Effector CD4-positive, alpha-beta T cell (primary cell): Measurements from ENCODE around the gene GTPBP4.

Experiments used
- DNase-seq: peaks from one replicate; pipeline ENCODE4 v3.0.0-alpha.2; 2020

GTPBP4 gene

GRCh38 chr10:968546-969199 lies 19.6 kb upstream of the GTPBP4 start:
- DNase-seq: no peak

DNA sequence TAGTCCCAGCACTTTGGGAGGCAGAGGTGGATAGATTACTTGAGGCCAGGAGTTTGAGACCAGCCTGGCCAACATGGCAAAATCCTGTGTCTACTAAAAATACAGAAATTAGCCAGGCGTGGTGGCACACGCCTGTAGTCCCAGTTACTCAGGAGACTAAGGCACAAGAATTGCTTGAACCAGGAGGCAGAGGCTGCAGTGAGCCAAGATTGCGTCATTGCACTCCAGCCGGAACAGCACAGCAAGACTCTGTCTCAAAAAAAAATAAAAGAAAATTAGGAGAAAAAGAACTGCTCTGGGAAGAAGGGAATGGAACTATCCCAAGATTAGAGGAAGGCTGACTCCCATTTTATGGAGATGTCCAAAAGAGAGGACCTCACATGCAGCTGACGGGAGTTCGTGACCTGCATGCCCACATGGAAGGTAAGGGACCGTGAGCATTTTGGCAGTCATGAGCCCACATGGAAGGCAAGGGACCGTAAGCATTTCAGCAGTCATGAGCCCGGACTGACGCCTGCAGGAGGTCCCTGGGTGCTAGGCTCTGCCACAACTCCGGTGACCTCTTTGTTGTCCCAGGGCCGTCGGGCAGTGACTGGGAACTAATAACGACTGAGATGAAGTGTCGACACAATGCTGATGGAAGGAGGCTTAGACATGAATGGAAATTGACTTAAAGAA lies 18.6 kb upstream of the GTPBP4 start:
- no peak for DNase-seq

GRCh38 chr10:970311-971149 lies 17.7 kb upstream of the GTPBP4 start:
- no peak for DNase-seq

- no peak for DNase-seq
These were observed 17.1 kb upstream of the GTPBP4 start for GRCh38 chr10:971150-971542.

DNA sequence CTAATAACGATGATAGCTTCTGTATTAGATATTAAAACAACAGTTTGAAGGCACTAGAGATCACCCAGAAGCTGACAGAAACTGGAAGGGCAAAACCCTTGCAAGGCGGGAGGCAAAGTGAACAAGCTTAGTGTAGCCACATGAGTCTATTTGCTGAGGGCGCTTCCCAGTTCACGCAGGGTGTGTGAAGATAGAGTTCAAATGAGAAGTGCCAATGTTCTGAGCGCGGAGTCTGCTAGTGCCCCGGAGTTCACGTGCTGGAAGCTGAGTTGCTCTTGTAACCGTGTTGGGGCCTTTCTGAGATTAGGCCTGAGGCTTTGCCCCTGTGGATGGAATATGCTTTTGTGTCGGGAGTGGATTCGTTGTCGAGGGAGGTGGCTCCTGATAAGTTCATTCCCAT lies 16.6 kb upstream of the GTPBP4 start:
- no peak for DNase-seq

DNA sequence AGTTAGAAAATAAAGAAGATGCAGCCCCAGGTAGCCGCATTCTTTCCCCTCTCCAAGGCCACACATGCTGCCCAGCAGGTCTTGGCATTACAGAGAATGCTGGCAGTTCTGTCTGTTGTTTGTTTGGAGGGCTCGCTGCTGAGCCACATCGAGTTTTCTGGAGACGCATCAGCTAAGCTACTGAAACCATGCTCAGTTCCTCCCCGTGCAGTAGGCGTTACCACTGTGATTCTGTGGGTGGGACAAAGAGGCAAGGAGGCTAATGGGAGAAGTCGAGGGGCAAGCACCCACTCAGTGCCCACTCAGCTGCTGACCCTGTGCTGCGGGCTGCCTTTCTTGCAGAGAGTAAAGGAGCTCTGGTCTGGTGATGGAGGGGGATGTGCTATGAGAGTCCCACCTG lies 15.5 kb upstream of the GTPBP4 start:
- no peak for DNase-seq

DNA sequence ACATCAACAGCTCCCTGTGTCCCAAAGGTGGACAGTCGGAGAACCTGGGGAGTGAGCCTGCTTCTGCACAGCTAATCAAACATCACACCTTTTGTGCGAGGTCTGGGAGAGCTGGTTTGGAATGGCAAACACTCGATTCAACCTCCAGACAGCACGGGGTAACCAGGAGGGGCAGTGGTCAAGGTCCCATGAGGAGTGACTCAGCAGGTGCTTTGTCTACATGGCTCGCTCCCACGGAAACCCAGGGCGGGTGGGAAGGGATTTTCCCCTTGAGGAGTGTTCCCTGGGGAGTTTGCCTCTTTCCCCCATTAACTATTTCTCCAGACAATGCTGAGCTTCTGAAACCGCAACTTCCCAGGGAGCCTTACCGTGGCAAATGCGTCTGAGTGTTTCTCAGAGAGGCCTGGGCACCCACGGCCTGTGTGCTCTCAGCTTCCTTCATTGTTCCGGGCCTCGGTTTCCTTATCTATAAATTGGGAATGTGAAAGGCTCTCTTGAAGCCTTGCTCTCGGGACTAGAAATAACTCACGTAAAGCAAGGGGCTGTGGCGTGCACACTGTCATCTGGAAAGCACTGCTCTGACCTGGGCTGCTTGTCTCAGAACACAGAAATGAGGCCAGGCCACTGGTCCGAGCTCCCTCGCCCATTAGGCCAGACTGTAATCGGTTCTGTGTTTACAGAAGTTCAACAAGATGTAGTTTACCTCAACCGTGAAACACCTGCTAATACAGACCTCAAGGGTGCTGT lies 14.0 kb upstream of the GTPBP4 start:
- DNase-seq: no peak

GRCh38 chr10:974785-975074 lies 13.5 kb upstream of the GTPBP4 start:
- no peak for DNase-seq

DNA sequence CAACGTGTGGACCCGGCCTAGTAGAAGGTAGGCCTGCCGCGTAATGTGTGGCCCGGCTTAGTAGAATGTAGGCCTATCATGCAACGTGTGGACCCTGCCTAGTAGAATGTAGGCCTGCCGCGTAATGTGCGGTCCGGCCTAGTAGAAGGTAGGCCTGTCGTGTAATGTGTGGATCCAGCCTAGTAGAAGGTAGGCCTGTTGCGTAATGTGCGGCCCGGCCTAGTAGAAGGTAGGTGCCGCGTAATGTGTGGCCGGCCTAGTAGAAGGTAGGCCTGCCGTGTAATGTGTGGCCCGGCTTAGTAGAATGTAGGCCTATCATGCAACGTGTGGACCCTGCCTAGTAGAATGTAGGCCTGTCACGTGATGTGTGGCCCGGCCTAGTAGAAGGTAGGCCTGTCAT lies 11.9 kb upstream of the GTPBP4 start:
- DNase-seq: no peak

- DNase-seq: no peak
These were observed 9.3 kb upstream of the GTPBP4 start for GRCh38 chr10:978826-979421.

GRCh38 chr10:980468-981093 lies 7.7 kb upstream of the GTPBP4 start:
- DNase-seq: no peak

- no peak for DNase-seq
These were observed 4.8 kb upstream of the GTPBP4 start for GRCh38 chr10:983401-983800.

GRCh38 chr10:983971-984655 lies 4.1 kb upstream of the GTPBP4 start:
- DNase-seq: no peak

DNA sequence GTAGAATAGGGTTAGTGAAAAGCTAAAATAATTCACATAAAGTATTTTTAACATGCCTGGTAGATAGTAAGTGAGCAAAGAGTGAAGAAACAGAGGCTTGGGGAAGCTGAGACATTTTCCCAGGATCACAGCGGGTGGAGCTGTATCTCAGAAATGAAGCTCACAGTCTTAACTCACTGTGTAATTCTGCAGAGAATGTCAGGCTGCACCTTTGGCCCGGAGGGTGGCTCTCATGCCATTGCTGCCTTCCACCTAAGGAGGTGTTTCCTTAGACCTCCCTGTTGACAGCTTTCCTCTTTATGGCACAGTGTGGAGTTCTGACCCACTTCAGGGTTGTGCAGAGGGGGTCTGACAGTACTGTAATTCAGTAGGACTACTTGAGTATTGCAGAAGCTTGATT lies 2.9 kb upstream of the GTPBP4 start:
- no peak for DNase-seq

DNA sequence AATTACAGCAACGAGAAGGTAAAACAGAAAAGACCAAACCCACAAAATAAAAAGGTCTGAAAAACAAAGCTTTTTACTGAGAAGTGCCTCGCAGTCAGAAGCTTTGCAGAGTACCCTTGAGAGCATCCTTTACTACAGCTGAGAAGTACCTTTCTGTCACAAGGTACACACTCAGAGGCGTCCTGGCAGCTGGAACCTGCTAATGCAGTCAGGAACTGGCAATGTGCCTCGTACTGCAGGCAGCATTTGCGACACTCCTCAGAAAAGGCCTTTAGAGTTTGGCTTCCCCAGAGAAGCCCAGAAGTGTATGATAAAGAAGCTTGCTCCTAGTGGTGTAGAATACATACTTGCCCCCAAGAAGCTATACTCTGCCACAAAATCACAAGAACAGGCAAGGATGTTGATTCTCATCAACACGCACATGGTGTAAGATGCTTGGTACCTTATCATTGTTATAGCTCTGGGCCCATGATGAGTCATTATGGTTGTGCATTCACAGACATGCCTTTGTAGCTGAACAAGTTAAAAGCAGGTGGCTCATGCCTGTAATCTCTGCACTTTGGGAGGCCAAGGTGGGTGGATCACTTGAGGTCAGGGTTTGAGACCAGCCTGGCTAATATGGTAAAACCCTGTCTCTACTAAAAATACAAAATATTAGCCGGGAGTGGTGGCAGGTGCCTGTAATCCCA lies 2.0 kb upstream of the GTPBP4 start:
- no peak for DNase-seq

GRCh38 chr10:986881-987619 lies 1.2 kb upstream of the GTPBP4 start:
- no peak for DNase-seq

DNA sequence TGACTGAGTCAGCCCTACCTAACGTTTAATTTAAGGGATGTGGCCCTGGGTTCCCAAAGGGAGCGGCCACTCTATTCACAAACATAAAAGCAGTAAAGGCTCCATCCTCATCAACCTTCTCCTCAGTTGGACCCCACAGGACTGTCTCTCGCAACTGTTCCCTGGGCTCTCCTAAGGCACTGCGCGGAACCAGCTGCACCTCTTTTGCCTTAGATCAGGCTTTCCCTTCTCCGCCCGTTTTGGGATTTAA lies 689 bp upstream of the GTPBP4 start:
- no peak for DNase-seq

DNA sequence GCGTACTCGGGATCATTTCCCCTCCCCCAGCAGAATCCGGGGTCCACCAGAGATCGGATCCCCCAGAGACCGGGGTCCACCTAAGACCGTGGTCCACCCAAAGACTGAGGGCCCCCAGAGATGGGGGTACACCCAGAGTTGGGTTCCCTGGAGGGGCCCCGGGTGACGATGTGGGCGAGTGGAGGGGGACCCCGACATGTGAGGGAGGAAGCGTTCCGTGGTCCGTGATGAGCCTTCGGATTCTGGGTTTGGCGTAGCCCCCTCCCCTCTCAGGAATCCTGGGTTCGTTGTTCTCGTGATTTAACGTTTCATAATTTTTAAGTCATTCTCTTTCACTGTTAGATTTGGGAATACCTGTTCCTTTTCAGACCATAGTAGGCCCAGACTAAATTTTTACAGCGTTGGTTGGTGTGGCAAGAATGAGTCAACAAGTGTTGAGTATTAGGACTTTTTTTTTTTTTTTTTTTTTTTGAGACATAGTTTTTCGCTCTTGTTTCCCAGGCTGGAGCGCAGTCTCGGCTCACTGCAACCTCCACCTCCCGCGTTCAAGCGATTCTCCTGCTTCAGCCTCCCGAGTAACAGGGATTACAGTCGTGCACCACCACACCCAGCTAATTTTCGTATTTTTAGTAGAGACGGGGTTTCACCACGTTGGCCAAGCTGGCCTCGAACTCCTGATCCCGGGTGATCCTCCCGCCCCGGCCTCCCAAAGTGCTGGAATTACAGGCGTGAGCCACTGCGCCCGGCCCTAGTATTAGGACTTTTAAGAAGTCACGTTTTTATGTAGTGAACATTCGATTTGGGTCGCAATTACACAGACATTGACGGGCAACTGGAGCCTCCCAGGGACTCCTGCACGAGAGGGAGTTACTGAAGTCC lies 672 bp downstream of the GTPBP4 start:
- DNase-seq: no peak

DNA sequence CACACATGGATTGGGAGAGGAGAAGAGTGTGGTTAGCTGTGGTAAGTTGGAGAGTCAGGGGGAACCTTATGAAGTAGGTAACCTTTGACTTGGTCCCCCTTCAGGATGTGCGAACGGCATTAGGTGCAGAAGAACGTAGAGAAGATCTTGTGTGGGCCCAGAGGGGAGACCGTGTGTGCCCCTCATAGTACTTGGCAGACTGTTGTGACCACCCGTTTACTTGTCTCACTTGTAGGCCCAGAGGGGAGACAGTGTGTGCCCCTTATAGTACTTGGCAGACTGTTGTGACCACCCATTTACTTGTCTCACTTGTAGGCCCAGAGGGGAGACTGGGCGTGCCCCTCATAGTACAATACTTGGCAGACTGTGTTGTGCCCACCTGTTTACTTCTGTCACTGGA lies 2.6 kb downstream of the GTPBP4 start:
- no peak for DNase-seq

GRCh38 chr10:992467-992866 lies 4.2 kb downstream of the GTPBP4 start:
- no peak for DNase-seq
